HCT116 (cell line): ENCODE results near the gene TNFSF12. TPM values are rescaled to one million over a fixed set of nuclear protein-coding genes. Genes with fewer than 3 reads are reported as not detected.

Source experiments
- ATAC-seq: fragments of 200-7000 bp; cut with Tn5 transposase; 2 replicates; pipeline ENCODE4 v1.9.1; 2020; ENCODE audit warnings: mild to moderate bottlenecking, moderate library complexity
- BruUV-seq: library from RNA; stranded (reverse); fragments of 400-500 nt; replicated peaks from 2 replicates; lab custom pipeline; 2021; lab: Mats Ljungman, UMichigan
- CTCF ChIA-PET: fragments of 300-600 bp; sonication (Branson Sonifier 250); formaldehyde crosslinking; loops from one replicate; lab custom pipeline; 2021; ENCODE audit warnings: antibody characterized with exemption; lab: Charles Lee
- POLR2A ChIA-PET: fragments of 300-600, 350-600 bp; sonication (Branson Sonifier 250); formaldehyde crosslinking; loops from one replicate; lab custom pipeline; 2021; ENCODE audit warnings: antibody characterized with exemption; lab: Charles Lee
- RAD21 ChIA-PET, 2 experiments: fragments of 300-600 bp; sonication (Branson Sonifier 250); formaldehyde crosslinking; loops; one replicate each; lab custom pipeline; 2023; ENCODE audit warnings: low total read pairs in 2 of 2; ENCODE audit not compliant: uncharacterized antibody in 2 of 2, unreplicated experiment in 2 of 2, low non-redundant PET in 1 of 2; lab: Charles Lee
- DNase-seq: peaks from one replicate; pipeline ENCODE4 v3.0.0-alpha.2; 2010; ENCODE audit warnings: low read depth, low spot score
- H2AFZ ChIP-seq: fragments of 200-600 bp; shearing (Covaris generic), sonication (generic); 2 replicates; pipeline ENCODE4 v1.6.1; 2017; ENCODE audit warnings: low read depth, mixed run types, mixed read lengths, antibody characterized with exemption, low read length; ENCODE audit not compliant: poor library complexity, severe bottlenecking
- H3K27ac ChIP-seq: 2 replicates; pipeline ENCODE4 v1.5.1; 2012; ENCODE audit warnings: low read depth, low read length
- H3K27me3 ChIP-seq: fragments of 200-600 bp; sonication (generic); 2 replicates; pipeline ENCODE4 v1.6.1; 2016; ENCODE audit warnings: mixed run types, low read length, mixed read lengths; ENCODE audit not compliant: insufficient read depth
- H3K36me3 ChIP-seq, 2 experiments: fragments of 200-500 bp in 1 of 2; fragments of 200-600 bp in 1 of 2; sonication (Bioruptor generic) in 1 of 2; sonication (generic) in 1 of 2; 2 replicates each; pipeline versions ENCODE4 v1.5.1 to v1.6.1; 2014 to 2016; ENCODE audit warnings: low read length in 2 of 2, inconsistent platforms in 1 of 2, mixed read lengths in 1 of 2, mixed run types in 1 of 2; ENCODE audit not compliant: insufficient read depth in 2 of 2, control insufficient read depth in 1 of 2
- H3K4me1 ChIP-seq, 2 experiments: fragments of 200-600 bp in 1 of 2; sonication (generic) in 1 of 2; 2 replicates each; pipeline versions ENCODE4 v1.5.1 to v1.6.1; 2012 to 2017; ENCODE audit warnings: low read length in 2 of 2, inconsistent platforms in 1 of 2, mild to moderate bottlenecking in 1 of 2, mixed read lengths in 1 of 2, mixed run types in 1 of 2, moderate library complexity in 1 of 2; ENCODE audit not compliant: insufficient read depth in 2 of 2, control insufficient read depth in 1 of 2
- H3K4me2 ChIP-seq: fragments of 200-600 bp; sonication (generic); 2 replicates; pipeline ENCODE4 v1.6.1; 2017; ENCODE audit warnings: mixed run types, low read length, mixed read lengths
- H3K4me3 ChIP-seq, 2 experiments: fragments of 200-600 bp in 1 of 2; sonication (generic) in 1 of 2; replicated peaks in 1 of 2; 2 replicates each; pipeline ENCODE4 v1.5.1; 2011 to 2016; ENCODE audit warnings: low read length in 2 of 2, control low read depth in 1 of 2, low read depth in 1 of 2, mild to moderate bottlenecking in 1 of 2, mixed read lengths in 1 of 2, mixed run types in 1 of 2
- H3K79me2 ChIP-seq: fragments of 200-600 bp; sonication (generic); 2 replicates; pipeline ENCODE4 v1.6.1; 2017; ENCODE audit warnings: mild to moderate bottlenecking, mixed run types, low read length, moderate library complexity, mixed read lengths; ENCODE audit not compliant: insufficient read depth
- H3K9ac ChIP-seq: fragments of 200-600 bp; sonication (generic); 2 replicates; pipeline ENCODE4 v1.6.1; 2016; ENCODE audit warnings: low read length, mixed read lengths
- H3K9me2 ChIP-seq: fragments of 200-600 bp; sonication (generic), shearing (Covaris generic); 2 replicates; pipeline ENCODE4 v1.6.1; 2017; ENCODE audit warnings: mixed run types, mild to moderate bottlenecking, moderate library complexity; ENCODE audit not compliant: insufficient read depth
- H3K9me3 ChIP-seq, 2 experiments: fragments of 200-500 bp in 1 of 2; fragments of 200-600 bp in 1 of 2; sonication (Bioruptor generic) in 1 of 2; sonication (generic) in 1 of 2; 2 replicates each; pipeline ENCODE4 v1.6.1; 2014 to 2017; ENCODE audit warnings: low read length in 2 of 2, mixed read lengths in 2 of 2, inconsistent platforms in 1 of 2, low read depth in 1 of 2, mild to moderate bottlenecking in 1 of 2, mixed run types in 1 of 2, moderate library complexity in 1 of 2; ENCODE audit not compliant: control insufficient read depth in 1 of 2, insufficient read depth in 1 of 2
- H4K20me1 ChIP-seq: fragments of 200-600 bp; sonication (generic), shearing (Covaris generic); 2 replicates; pipeline ENCODE4 v1.6.1; 2017; ENCODE audit warnings: mixed run types, mild to moderate bottlenecking, moderate library complexity; ENCODE audit not compliant: insufficient read depth
- ATF3 ChIP-seq: IDR thresholded peaks from 2 replicates; pipeline ENCODE4 v1.6.1; 2012
- CBX3 ChIP-seq: IDR thresholded peaks from 2 replicates; pipeline ENCODE4 v1.6.1; 2012; ENCODE audit warnings: low read depth
- ELF1 ChIP-seq: IDR thresholded peaks from 2 replicates; pipeline ENCODE4 v1.6.1; 2012; ENCODE audit warnings: low read depth, borderline replicate concordance
- EZH2 ChIP-seq: fragments of 200-600 bp; sonication (generic); IDR thresholded peaks from 2 replicates; pipeline ENCODE4 v1.6.1; 2017; ENCODE audit warnings: antibody characterized with exemption, mixed run types
- FOSL1 ChIP-seq: IDR thresholded peaks from 2 replicates; pipeline ENCODE4 v1.6.1; 2012; ENCODE audit warnings: low read depth
- POLR2A ChIP-seq: IDR thresholded peaks from 2 replicates; pipeline ENCODE4 v1.7.0; 2011; ENCODE audit warnings: borderline replicate concordance; ENCODE audit not compliant: insufficient read depth, insufficient read length; ENCODE audit errors: extremely low read depth
- POLR2AphosphoS5 ChIP-seq: IDR thresholded peaks from 2 replicates; pipeline ENCODE4 v1.6.1; 2011; ENCODE audit warnings: mild to moderate bottlenecking, low read depth, low read length, moderate library complexity
- REST ChIP-seq: IDR thresholded peaks from 2 replicates; pipeline ENCODE4 v1.6.1; 2012; ENCODE audit warnings: low read depth
- SP1 ChIP-seq: IDR thresholded peaks from 2 replicates; pipeline ENCODE4 v1.6.1; 2012; ENCODE audit warnings: low read depth
- SRF ChIP-seq: IDR thresholded peaks from 2 replicates; pipeline ENCODE4 v1.6.1; 2012; ENCODE audit warnings: low read depth
- TCF7L2 ChIP-seq: IDR thresholded peaks from 2 replicates; pipeline ENCODE4 v1.7.0; 2011; ENCODE audit warnings: borderline replicate concordance, inconsistent platforms; ENCODE audit not compliant: insufficient read depth, insufficient read length; ENCODE audit errors: extremely low read depth
- YY1 ChIP-seq: IDR thresholded peaks from 2 replicates; pipeline ENCODE4 v1.6.1; 2011; ENCODE audit warnings: low read length, low read depth, moderate library complexity, mild to moderate bottlenecking; ENCODE audit not compliant: insufficient replicate concordance; ENCODE audit errors: extremely low read depth
- ZBTB33 ChIP-seq: IDR thresholded peaks from 2 replicates; pipeline ENCODE4 v1.6.1; 2011; ENCODE audit warnings: mild to moderate bottlenecking, low read length, moderate library complexity; ENCODE audit not compliant: insufficient replicate concordance; ENCODE audit errors: extremely low read depth
- intact Hi-C: fragments of 100-400 bp; cut with micrococcal nuclease; formaldehyde crosslinking; loops from 2 replicates; pipeline ENCODE4 v1.10.0; 2022
- total RNA-seq: library from RNA; stranded (reverse); gene quantifications from one replicate; pipeline ENCODE4 v1.2.1, GENCODE V29; 2021; ENCODE audit not compliant: unreplicated experiment

TNFSF12 gene
- total RNA-seq, 1 experiment from 2014 or later = 12.3 TPM

- Histone ChIP-seq H3K4me3 (no peak overlapping the region), H4K20me1 (no peaks in the 10 kb centered on the region), H3K4me1 (peaks cover 20 to 41% of the 10 kb centered on the region in 2 experiments), H3K27ac (no peak overlapping the region)
- BruUV-seq = no TSS peak
- CTCF ChIA-PET = no interaction called here
- DNase-seq (no peak), ATAC-seq (no peak)
- no peak for TF ChIP-seq EZH2
- no peak for TF ChIP-seq POLR2AphosphoS5
- no peak for TF ChIP-seq ELF1
- no peak for TF ChIP-seq TCF7L2
- TF ChIP-seq YY1 = no peak
- TF ChIP-seq ZBTB33 = no peak
- TF ChIP-seq SRF = no peak
- no peak for TF ChIP-seq REST
- no peak for TF ChIP-seq CBX3
- TF ChIP-seq ATF3 = no peak
- no peak for TF ChIP-seq FOSL1
- TF ChIP-seq POLR2A = no peak
- no peak for TF ChIP-seq SP1
- TF ChIP-seq, all 23 proteins: peak for 0
- H3K9ac ChIP-seq = no peak overlapping the region
- H3K79me2 ChIP-seq = peaks cover 4% of the 10 kb centered on the region; the same call in 1 of the 2 replicates
- H3K9me2 ChIP-seq = no peaks in the 10 kb centered on the region
- no peaks in the 10 kb centered on the region for H3K27me3 ChIP-seq
- H3K9me3 ChIP-seq = no peaks in the 10 kb centered on the region
- intact Hi-C loops = no loop called here
- POLR2A ChIA-PET = no interaction called here
- RAD21 ChIA-PET = no interaction called here
- no peaks in the 10 kb centered on the region for H3K36me3 ChIP-seq
- no peak overlapping the region for H3K4me2 ChIP-seq
- no peak overlapping the region for H2AFZ ChIP-seq
Measured at GRCh38 chr17:7556627-7557026, 7.8 kb downstream of the TNFSF12 start.
